NB4 (cell line): ENCODE results near the gene BICD1.

Experiments
- CTCF ChIP-seq: IDR thresholded peaks from one replicate; pipeline ENCODE4 v1.5.1; 2012; ENCODE audit warnings: low read depth, low read length
- MAX ChIP-seq: IDR thresholded peaks from 2 replicates; pipeline ENCODE4 v1.6.1; 2011; ENCODE audit warnings: low read depth, low read length
- MYC ChIP-seq: IDR thresholded peaks from 2 replicates; pipeline ENCODE4 v1.6.1; 2011; ENCODE audit warnings: low read depth, low read length
- POLR2A ChIP-seq: IDR thresholded peaks from 2 replicates; pipeline ENCODE4 v1.6.1; 2011; ENCODE audit warnings: mild to moderate bottlenecking; ENCODE audit not compliant: insufficient read length; ENCODE audit errors: extremely low read depth

DNA sequence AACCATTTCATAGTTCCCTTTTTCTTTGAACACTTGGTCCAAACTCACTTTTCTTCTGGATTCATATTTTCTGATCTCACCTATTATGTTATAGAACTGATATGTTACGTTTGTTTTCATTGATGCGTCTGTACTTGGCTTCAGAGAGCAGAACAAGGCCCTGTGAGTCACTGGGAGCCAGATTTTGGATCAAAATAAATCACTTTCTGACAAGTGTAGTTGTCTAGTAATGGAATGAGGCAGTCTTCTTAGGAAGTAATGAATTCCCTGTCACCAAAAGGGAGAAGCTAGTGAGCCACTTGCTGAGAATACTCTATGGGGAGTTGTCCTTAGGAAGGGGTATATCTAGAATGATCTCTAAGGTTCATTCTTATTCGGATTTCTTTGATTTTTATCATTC, 10.2 kb downstream of the BICD1 start:
- TF ChIP-seq CTCF (no peak), MAX (no peak), POLR2A (no peak), MYC (no peak)
